HG03039 (cell line): ENCODE data around the gene HSBP1.

ENCODE experiments used
- ATAC-seq: cut with Tn5 transposase; IDR thresholded peaks from one replicate; pipeline ENCODE4 v1.9.1; 2021; ENCODE audit warnings: mild to moderate bottlenecking, moderate library complexity; ENCODE audit not compliant: unreplicated experiment

HSBP1 gene

DNA sequence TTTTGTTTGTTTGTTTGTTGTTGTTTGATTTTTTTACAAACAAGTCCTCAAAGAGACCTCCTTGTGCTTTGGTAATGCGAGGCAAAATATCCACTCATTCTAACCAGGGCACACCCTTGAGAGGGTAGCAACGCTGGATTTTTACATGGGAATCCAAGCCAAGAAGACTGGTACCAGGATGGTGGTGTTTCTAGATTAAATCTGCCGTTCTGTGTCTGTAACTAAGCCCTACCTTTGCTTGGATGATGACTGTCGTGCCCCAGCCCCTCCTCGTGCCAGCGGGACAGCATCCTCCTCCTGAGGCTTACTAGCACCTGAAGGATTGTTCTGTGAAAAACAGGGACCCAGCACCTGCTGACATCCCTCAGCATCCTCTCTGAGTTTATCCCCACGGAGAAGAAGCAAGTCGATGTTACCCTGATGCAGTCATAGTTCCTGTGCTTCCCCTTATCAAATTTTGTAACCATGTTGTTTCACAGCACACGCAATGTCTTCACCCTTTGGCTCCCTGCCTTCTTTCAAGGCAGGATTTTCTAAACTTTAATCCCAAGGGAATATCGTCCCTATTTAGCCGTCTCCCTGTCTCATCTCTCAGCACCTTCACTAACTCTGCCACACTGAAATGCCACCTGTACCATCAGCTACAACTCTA is 5.1 kb upstream of the HSBP1 start:
- no peak for ATAC-seq

DNA sequence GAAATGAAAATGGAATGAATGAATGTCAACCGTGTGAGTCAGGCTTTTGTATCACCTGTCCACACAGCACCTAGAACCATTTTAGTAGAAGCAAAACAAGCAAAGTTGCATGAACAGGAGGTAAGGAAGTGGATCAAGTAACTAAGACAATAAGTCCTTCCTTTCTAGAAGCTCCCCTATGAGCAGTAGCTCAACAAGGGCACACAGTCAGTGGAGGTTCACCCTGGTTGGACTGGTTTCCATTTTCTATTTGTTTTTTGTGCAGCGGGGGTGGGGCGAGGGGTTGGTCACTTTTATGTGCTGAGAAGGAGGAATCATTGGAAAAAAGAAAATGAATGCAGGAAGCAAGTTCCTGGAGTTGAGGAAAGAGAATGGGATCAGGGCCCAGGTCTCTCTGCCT is 4.0 kb upstream of the HSBP1 start:
- no peak for ATAC-seq

DNA sequence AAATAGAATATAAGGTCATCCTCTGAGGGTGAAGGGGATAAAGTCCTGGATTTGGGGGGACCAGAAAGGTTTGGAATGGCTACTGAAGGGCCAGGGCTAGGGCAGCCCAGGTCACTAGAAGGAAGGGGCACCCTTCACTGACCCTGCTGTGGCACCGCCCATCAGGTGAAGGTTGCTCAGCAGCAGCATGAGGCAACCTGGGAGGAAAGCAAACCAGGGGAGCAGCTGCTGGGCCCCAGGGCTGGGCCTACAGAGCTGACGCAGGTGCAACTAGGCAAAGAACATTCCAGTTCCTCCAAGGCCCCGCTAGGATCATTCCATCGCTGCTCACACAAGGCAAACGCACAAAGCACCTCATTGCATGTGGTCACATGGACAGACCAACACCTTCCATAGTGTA is 3.4 kb upstream of the HSBP1 start:
- ATAC-seq = no peak

DNA sequence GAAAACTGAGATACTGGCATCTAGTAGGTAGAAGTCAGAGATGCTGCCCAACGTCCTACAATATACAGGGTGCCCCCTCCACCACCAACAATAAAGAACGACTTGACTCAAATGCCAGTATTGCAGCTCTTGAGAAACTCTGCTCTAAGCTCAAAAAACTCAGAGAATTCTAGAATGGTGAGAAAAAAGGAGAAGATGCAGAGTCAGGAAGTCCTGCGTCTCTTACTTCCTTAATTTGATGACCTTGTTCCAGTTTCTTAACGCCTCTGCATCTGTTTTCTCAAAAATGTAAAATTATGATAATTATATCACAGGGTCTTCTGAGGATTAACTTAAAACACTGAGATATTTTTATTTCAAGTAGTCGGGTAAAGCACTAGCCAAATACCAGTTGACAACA is 1.7 kb upstream of the HSBP1 start:
- no peak for ATAC-seq

DNA sequence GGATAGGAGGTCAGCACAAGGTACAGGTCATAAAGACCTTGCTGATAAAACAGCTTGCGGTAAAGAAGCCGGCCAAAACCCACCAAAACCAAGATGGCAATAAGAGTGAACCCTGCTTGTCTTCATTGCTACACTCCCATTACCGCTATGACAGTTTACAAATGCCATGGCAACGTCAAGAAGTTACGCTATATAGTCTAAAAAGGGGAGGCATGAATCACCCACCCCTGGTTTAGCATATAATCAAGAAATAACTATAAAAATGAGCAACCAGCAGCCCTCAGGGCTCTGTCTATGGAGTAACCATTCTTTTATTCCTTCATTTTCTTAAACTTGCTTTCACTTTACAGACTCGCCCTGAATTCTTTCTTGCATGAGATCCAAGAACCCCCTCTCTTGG is 1.0 kb upstream of the HSBP1 start:
- no peak for ATAC-seq

DNA sequence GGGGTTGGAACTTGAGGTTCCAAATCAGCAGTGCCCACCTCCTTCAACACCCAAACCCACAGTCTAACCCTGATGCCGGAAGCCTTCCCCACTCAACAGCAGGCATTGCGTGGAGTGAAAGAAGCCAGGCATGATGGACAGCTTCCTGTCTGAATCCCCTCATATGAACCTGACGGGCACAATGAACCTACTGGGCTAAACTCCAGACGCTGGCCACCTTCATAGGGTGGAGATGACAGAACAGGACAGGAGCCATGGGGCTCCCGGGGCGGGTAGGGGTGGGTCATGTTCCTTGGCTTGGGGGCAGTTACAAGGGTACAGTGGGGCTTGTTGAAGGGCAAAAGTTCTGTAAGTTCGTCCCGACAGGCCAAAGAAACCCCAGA is 460 bp upstream of the HSBP1 start:
- no peak for ATAC-seq

DNA sequence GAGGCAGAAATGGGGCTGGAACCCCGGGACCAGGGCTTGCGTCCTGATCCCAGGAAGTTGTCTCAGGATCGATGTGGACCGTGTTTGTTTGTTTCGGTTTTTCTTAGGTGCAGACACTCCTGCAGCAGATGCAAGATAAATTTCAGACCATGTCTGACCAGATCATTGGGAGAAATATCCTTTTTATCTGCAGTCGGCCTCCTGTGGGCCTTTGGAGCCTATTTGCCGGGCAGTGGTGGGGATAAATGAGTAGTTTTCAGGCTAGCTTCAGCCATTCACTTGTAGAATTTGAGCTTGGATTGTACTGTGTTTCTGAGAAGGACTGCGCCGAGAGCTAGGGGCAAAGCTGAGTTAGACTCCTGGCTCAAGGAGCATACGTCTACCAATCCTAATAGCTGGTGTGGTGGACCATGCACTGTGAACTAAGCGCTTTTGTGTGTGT is 816 bp downstream of the HSBP1 start:
- ATAC-seq = no peak

DNA sequence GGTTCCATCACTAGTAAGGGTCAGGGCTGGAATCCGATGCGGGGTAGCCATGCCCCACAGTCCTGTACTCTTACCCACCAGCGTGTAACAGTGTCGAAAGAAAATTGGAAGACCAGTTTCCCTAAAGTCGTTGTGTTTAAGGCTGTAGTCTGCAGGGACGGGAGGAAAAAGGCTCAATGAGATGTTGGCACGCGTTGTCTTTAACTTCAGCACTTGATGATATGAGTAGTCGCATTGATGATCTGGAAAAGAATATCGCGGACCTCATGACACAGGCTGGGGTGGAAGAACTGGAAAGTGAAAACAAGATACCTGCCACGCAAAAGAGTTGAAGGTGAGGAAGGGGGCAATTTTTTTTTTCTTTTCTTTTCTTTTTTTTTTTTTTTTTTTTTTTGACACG is 1.3 kb downstream of the HSBP1 start:
- ATAC-seq = no peak

DNA sequence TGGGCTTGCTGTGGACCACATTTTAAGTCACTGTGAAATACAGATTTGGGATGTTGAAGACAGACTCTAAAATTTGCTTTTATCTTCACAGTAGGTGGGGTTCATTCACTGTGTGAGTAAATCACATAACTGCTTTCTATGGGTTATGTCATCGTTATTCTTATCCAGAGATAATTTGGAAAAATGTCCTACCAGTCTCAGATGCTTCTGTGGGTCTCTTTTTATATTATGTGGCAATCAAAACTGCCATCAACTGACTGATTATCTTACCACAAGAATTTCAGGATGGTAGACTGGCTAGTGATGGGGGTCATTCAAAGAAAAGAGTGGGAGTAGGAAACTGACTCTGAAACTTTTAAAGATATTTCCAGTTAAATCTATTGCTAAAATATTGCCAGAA is 3.1 kb downstream of the HSBP1 start:
- ATAC-seq = no peak

DNA sequence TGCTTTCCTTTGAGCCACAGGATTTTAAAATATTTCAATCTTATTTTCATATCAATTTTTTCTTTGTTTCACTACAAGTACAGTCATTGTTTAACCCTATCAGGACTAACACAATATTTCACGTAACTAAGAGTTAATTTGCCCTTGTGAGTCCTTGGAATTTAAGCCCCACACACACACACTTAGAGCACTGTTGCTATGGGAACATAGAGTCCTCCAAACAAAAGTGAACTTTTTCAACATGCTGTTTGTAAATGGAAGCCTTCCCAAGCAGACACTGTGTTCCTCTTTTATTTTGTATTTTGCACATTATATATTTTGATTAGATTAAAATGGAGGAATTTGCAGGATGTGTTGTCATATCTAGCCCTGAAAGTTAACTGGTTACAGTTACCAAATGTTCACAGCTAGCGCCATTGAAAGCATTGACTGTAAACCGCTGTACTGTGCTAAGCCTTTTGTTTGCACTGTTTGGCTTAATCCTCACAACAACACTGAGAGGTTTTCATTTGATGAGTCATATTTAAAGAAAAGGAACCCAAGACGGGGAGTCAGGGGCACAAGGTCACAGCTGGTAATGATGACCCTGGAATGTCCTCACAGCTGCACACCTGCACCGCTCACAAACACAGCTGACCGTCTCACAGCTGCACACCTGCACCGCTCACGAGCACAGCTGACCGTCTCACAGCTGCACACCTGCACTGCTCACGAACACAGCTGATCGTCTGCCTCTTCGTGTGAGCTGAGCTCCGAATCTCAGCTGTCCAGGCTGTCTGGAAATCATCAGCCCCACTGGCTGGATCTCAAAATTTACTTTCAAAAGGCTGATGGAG is 6.3 kb downstream of the HSBP1 start:
- no peak for ATAC-seq

DNA sequence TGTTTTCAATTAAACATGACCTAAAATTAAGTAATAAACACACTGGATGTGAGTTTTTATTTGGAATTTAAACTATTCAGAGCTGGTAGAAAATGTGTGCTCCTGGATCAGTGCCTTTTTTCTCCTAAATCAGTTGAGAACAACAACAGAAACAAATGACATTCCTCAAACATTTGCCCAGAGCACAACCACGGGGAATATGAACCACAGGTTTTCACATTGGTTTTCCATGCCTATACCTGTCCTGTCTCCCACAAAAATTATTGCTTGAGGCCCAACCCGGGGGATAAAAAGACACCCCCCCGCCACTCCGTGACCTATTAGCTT is 6.8 kb downstream of the HSBP1 start:
- ATAC-seq = no peak

DNA sequence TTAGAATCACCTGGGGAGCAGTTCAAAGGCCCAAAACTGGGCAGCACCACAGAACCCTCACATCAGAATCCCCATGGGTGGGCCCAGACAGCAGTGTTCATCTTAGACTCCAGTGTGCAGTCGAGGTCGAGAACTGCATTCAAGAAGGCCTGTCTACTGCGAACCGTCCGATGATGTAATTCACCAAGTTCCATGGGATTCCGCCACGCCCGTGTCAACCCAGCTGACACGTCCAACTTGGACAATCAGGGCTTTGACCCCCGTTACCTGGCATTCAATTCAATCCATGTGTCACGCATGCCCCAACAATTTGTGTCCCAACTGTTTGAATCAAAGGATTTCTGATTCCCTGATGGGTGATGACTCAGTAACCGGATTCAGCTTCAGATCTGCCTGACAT is 9.2 kb downstream of the HSBP1 start:
- no peak for ATAC-seq

DNA sequence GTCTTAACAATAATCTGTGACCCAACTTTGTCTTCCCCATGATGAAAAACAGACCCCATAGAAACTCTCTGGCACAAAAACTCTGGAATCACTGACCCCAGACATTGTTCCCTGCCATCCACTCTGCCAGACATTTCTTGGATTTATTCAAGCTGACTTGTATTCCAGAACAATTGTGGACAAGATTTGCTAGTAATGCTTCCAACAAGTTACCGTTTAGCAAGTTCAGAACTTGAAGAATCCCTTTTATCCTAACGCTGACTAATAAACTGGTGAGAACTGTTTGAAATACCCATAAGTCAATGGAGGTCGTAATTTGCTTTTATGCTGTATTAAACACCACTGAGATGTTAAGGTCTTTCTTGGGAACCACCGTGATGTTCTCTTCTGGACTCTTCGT is 10.5 kb downstream of the HSBP1 start:
- no peak for ATAC-seq

DNA sequence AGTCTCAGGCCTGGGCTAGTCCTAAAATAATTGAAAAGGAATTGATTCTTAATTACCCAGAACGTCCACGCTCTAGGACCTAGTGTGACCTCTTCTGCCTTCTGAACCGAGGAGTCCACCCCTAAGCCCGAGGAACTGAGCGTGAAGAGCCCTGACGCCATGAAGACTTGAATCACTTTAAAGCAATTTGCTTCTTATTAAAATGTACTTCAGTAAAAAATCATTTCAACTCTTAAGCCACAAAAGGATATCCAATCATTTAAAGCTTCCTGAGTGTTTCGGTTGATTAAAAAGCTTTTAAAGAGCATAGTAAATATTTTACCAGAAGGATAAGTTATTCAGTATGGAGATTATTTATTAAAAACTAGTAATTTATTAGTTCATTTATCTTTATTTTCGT is 11.6 kb downstream of the HSBP1 start:
- ATAC-seq = no peak

DNA sequence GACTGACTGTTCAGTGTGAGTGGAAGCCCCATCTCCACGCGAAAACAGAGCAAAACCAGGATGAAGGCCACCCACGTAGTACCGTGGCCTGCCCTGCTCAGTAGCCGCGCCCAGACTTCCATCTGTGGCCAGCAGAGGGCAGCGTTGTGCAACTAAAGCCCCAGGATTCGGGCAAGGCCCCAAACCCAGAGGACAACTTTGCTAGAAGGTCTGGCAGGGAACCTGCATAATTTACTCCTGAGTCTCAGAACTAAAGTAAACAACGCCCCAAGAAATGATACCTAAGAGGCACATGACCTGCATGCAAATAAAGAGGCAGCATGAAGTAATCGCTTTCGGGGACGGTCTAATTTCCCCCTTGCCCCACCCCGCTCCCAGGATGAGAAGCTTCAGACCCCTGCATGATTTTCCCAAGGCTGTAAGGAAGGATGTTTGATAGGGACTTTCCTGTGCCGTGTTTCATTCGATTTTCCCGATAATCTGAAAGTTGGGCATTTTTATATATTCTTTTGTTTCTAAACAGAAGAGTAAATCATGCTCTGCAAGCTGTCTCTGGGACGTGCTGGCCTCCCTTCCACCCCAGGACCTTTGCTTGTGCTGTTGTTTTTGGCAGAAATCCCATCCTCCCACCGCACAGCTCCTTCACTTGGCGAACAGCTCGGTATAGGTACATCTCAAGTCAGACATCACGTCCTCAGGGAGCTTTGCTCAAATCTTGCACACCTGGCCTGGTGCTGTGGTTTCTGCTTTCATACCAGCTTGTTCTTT is 18.6 kb downstream of the HSBP1 start:
- no peak for ATAC-seq

DNA sequence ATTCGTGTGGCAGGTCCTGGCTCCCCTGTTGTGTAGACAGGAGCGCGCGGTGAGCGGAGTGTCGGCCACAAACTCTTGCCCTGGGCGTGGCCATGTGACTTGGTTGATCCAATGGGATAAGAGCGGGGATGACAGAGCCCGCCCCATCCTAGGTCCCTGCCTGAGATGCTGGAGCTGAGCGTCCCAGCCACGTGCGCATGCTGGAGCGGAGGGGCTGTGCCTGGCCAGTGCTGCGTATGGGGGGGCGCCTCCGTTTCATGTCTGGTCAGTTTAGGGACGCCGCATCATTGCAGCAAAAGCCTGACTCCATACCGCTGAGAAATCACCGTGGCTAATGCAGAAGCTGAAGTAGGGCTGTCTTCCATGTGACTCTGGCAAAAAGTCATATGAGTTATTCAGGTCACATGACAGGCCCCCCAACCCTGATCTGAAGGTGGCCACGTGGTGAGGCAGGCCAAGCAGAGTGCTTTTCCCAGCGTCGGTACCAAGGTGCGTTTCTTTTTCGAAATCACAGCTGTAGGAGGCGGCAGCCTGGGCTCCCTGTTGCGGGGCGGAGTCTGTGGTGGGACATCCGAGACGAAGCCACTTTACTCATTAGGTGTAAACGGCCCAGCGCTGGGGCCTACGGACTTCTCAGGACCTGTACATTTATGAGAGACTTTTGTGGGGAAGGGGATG is 22.5 kb downstream of the HSBP1 start:
- ATAC-seq = no peak

DNA sequence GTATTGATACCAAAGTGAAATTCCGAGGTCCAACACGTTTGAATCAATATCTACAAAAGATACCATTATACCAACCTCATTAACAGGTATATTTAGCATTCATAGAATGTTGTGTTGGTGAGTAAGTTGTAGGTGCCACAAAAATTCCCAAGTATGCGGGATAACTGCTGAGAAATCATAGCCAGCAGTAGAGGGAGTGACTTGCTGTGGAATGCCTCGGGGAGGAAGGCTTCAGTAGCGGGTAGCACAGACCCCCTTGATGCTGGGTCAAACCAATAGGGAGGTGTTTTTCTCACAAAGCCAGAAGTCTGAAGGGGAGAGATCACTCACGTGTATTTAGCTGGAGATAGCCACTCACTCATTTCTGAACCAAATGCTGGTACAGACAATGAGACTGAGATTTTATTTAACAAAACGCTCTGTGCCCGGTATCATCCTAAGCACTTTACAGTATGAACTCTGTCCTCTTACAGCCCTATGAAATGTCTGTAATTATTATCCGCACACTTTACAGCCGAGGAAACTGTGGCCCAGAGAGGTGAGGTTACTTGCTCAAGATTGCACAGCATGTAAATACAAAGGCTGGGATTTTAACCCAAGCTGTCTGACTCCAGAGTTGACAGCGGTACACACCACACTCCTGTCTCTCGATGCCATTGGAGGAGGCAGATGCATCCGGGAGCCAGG is 23.1 kb downstream of the HSBP1 start:
- no peak for ATAC-seq

DNA sequence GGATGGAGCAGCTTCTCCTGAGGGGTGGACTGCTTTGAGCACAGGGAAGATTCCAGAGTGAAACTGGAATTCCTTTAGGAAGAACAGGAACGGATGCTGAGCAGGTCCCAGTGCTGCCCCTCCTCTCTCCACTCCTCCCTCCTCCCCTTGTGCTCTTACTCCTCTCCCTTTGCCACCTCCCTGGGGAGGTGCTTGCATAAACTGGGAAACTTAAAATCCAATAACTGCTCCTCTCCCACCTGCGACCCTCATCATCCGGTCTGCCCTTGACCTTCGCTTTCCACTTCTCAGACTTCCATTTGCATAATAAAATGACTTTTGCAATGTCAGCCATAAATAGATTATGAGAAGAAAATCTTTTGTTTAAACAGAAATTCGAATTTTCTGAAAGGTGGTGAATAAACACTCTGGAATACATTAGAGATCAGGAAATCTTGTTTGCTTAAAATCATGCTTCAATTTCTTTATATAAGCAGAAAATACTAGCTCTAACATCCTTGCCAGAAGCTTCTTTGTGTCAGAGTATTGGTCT is 23.7 kb downstream of the HSBP1 start:
- ATAC-seq = no peak

DNA sequence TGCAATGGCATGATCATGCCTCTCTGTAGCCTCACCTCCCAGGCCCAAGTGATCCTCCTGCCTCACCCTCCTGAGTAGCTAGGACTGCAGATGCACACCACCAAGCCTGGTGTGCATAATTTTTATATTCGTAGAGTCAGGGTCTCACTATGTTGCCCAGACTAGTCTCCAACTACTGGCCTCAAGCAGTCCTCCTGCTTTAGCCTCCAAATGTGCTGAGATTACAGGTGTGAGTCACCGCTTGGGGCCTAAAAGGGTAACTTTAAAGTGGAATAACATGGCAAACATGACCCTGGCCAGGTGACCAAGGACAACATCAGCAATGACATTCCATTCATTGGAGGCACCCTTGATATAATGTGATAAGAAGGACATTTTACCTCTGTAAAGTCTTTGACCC is 26.1 kb downstream of the HSBP1 start:
- no peak for ATAC-seq
